NT2/D1 (cell line): ENCODE data around the gene RHNO1.

Source experiments
- SUZ12 ChIP-seq: IDR thresholded peaks from 2 replicates; pipeline ENCODE4 v1.6.1; 2011; ENCODE audit not compliant: insufficient read length, insufficient read depth; ENCODE audit errors: extremely low read depth
- YY1 ChIP-seq: IDR thresholded peaks from 2 replicates; pipeline ENCODE4 v1.6.1; 2011; ENCODE audit not compliant: insufficient read length, insufficient read depth
- ZNF274 ChIP-seq: IDR thresholded peaks from 2 replicates; pipeline ENCODE4 v1.6.1; 2011; ENCODE audit warnings: mild to moderate bottlenecking, low read depth, low read length

DNA sequence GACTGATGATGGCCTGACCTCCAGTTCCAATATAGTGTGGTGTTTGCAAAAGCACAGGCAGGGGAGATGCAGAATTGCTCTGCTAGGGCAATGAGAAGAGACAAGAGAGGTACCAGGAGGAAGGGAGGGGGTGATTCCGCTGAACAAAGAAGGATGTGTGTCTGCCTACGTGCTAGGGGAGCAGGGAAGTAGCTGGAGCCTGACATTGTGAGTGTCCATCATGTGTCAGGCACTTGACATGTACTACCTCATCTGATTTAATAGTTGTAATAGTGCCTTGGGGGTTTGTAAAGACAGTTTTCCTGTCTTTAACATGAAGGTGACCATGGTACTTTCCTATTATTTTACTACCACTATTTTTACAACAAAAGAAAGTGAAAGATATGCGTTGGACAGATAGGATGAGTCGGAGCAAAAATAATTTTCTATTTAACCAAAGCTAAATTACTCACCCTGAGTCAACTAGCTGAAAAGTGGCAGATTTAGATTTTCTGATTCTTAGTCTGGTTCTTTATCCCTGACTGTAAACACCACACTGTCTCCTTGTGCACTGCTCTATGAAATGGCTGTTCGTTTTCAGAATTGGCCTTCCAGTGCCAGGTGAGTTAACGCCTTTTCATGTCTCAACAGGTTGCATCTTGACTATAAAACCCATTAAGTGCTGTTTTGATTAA is 48.4 kb downstream of the RHNO1 start:
- TF ChIP-seq ZNF274 (no peak), SUZ12 (no peak), YY1 (no peak)
